Stimulated activated CD4-positive, alpha-beta T cell treated with anti-CD3 and anti-CD28 coated beads, Interleukin-12 subunit alpha, Interleukin-12 subunit beta, amount 100 ng/mL, for 24 hours (primary cell): Measurements from ENCODE around the gene CPS1.

Experiments used
- DNase-seq, 2 experiments: peaks; one replicate each; pipeline ENCODE4 v3.0.0-alpha.2; 2020; ENCODE audit warnings: low read depth in 2 of 2

The CPS1 gene

DNA sequence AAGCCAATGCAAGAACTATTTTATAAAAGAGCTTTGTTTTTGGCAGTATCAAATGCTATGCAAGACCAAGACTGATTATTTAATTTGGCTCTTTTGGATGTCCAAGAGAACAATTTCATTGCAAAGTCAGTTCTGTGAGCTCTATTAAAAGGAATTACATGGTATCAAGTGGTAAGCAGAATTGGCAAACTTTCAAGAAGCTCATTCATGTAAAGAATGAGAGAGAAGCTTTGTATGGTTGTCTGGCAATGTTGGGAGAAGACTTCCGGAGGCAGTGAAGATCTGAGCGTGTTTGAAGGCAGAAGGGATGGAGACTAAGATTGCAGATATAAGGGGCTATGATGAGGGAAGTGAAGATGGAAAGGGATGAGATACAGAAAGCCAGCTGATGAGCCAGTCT is 49.6 kb downstream of the CPS1 start:
- no peak for DNase-seq

DNA sequence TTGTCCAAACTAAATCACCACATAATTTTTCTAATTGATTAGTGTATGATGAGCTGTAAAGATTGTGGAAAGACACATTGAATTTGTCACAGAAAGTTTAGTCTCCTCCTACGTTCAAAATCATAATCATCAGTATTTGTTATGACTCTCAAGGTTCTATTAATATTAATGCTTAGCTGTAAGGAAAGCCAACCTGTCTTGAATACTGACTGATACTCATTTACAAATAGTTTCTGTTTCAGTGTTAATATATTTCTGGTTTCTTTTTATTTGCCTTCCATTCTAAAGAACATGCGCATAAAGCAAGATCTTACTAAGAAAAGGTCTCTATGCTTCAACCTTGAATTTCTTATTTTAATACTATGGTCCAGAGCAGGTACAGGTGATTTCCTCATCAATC is 55.1 kb downstream of the CPS1 start:
- DNase-seq: no peak

GRCh38 chr2:210616074-210616473 is 59.7 kb downstream of the CPS1 start:
- no peak for DNase-seq

DNA sequence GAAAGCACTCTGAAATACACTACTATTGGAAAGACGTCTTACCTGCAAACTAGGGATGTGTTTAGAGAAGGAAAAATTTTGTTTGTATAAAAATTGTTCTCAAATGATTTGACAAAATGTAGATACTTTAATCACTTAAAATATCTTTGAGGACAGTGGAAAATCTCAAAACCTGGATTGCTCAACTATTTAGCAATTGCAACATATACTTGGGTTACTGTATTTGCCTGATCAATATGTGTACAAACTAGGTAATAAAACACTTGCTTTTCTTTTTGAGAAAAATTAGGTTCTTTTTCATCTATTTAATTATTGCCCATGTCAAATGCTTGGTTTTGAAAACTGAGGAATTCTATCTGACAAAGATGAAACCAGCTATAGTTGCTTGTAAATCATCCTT is 60.9 kb downstream of the CPS1 start:
- DNase-seq: no peak

- no peak for DNase-seq
Observed at GRCh38 chr2:210617732-210618330, 61.4 kb downstream of the CPS1 start.

- no peak for DNase-seq
Observed at GRCh38 chr2:210620456-210620855, 64.1 kb downstream of the CPS1 start.

GRCh38 chr2:210623506-210623905 is 67.1 kb downstream of the CPS1 start:
- no peak for DNase-seq

DNA sequence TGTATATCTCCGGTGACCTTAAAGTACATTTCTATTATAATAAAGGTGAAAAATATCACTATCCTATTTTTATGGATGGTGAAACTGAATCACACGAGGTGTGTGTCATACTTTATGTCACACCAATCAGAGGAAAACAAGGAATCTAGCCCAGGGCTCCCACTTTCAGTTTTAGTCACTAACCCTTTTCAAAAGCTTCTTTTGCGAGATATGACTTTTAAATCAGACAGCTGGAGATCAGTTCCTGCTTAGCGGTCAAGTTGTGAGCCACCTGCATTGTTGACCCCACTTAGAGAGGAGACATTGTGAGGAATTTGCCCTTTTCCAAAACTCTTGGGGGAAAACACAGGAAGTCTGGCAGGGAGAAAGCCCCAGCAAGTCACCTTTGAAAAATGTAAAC is 70.5 kb downstream of the CPS1 start:
- no peak for DNase-seq

DNA sequence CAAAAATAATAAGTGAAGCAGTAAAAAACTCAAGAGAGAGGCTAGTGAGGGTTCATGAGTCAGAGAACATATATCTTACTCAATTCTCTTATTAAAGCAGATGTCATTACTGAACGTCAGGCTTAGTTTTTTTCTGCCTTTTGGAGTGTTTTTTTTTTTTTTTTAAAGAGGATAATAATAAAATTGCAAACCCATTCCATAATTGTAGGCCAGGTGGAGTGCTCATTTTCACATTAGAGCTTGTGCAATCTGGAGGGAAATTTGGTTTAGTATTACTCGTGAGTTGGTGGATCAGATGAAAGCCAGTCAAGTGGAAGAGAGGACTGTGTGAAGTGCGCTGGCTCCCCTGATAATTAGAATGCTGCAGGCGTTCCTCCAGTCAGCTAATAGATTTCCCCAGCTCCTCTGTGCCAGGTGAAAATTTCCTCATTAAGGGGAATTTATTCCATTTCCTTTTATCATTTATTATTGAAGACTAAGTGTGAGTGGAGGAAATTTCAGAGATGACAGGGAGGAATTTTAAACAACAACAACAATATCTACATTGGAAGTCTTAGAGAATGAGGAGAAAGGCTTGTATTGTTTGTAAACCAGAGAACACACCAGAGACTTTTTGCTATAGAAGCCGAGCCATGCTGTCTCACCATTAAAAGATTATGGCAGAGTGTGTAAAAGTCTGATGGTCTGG is 74.6 kb downstream of the CPS1 start:
- no peak for DNase-seq

GRCh38 chr2:210633699-210634098 is 77.3 kb downstream of the CPS1 start:
- no peak for DNase-seq

DNA sequence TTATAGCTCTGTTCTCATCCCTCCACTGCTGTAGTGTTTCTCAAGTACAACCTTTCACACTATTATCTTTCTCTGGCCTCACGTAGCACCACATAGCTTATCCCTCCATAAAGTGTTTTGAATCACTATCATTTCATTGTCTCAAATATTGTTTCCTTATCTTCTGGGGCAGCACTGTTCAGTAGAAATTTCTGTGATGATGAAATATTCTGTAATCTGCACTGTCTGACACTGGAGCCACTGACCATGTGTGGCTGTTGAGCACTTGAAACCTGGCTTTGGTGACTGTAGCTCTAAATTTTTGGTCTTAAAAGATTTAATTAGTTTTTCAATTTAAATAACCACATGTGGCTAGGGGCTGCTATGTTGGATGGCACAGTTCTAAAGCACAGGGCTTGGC is 78.9 kb downstream of the CPS1 start:
- DNase-seq: no peak

GRCh38 chr2:210642333-210642732 is 85.9 kb downstream of the CPS1 start:
- DNase-seq: no peak

GRCh38 chr2:210647151-210647550 is 90.8 kb downstream of the CPS1 start:
- no peak for DNase-seq

DNA sequence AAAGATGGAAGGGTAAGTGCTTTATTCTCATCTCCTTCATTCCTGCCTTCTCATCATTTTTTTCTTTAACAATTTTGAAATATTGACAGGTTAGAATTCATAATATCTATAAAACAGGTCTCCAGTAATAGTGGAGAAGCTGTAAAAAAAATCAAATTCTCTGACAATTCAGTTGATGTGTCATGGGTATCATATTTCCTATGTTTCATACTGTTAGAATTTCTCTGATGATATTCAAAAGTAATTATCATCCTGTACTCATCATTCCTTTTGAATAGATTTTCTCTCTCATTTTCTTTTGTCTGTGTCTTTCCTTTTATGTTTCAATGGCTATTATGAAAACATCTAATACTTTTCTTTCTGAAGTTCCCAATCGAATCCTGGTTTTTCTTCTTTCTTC is 97.7 kb downstream of the CPS1 start:
- no peak for DNase-seq

- DNase-seq: no peak
Observed at GRCh38 chr2:210655229-210655975, 99.0 kb downstream of the CPS1 start.

- no peak for DNase-seq
Observed at GRCh38 chr2:210657874-210658273, 101.5 kb downstream of the CPS1 start.

DNA sequence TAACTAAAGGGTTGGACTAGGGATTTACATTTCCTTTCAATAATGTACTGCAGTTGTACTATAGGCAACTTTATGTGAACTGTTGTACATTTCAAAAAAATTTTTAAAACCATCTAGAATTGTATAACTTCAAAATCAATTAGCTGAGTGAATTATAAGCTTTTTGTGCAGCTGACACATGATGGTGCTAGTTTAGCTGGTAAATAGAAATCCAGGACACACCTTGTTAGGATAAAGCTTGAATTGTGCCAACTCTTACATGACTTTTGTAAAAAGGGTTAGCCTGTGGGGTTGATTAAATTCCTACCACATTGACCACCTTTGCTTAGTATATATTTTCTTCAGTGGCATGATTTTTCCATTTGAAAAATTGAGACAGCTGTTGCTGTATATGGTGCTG is 104.4 kb downstream of the CPS1 start:
- no peak for DNase-seq

GRCh38 chr2:210662560-210662959 is 106.2 kb downstream of the CPS1 start:
- no peak for DNase-seq

- no peak for DNase-seq
Observed at GRCh38 chr2:210663631-210664089, 107.3 kb downstream of the CPS1 start.

DNA sequence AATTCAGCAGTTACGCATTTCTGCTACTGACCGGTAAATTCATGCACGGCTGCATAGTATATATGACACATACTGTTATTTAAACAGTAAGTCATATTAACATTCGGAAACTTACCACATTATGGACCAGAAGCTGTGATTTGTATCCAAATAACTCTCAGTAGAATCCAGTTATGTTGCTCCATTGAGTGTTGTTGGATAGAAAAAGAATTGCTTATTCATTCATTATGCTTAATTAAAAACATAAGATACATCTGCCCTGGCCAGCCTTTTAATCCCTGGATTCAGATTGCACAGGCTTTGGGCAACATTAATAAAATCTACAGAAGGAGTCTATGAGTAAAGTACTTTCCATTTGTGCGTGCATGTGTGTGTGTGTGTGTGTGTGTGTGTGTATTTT is 111.3 kb downstream of the CPS1 start:
- DNase-seq: no peak

GRCh38 chr2:210671065-210671464 is 114.7 kb downstream of the CPS1 start:
- DNase-seq: no peak

DNA sequence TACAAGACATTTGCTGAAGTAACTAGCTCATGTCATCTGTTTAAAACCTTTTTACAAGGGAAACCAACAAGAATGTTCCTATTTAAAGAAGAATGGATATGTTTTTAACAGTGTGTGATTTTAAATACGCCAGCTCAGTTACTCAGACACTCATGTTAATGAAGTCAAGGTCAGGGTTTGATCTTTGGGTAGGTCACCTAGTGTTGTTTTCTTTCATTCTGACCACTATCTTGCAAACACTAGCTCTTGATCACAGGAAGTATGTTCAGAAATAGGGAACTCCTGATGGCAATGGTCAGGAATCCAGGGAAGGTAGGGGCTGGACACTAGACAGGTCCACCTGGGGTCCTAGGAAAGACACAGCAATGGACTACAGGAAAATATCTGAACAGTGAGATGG is 116.7 kb downstream of the CPS1 start:
- DNase-seq: no peak

DNA sequence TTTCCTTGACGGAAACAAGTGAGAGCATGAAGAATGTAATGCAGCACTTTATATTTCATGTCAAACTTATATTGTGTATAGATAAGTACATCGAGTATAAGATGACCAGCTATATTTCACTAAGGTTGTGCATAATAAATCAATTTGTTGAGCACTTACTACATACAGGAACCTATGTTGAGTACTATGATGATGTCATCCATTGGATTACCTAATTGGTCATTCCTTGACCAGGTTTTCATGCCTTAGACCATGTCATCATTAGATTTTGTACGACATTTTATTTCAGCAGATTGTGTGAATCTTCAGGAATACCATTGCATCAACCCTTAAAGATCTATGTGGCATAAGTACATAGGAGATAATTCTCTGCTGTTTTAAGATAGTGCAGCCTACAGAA is 119.7 kb downstream of the CPS1 start:
- DNase-seq: no peak
